ENCODE data around the gene MDP1. TPM values are rescaled to one million over a fixed set of nuclear protein-coding genes. Genes with fewer than 3 reads are reported as not detected.
"Not testable (repeated sequence)": the region's sequence is repeated elsewhere in the genome, so short reads cannot be mapped to it uniquely, and the experiment has no call there.

The MDP1 gene
- total RNA-seq, 1 donor from 2014 or later = 58.8 TPM

DNA sequence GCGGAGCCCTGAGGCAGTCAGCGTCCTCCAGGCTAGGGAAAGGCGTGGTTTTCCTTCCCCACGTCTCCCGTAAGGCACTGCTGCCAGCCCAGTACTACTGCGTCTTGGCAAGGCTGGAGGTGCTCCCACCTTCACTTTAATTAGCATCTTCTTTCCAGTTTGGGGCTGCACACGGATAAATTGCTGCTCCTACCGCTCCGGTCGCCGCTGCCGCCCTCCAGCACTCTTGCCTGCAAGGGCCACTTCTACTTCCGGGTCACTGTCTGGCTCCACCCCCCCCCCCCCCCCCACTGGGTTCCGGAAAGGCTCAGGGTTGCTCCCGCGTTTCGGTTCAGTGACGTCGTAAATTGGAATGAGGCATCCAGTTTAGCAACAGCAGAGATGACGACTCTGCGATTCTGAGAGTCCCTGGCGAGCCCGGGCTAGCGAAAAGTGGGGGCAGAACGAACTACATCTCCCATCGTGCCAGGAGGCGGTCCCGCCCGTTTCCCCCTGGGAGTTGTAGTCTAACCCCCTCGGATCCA is 16.3 kb upstream of the MDP1 start, which contains the start of gene NEDD8:
Gene NEDD8 (minus strand): TSS at position 247 of the 524 bp plus-strand sequence. CDS start 100 bp downstream, at position 147.
- intact Hi-C loops (cut with DNase I) = loop anchor here (1.0 to 5.0 kb wide), 5 partner anchors 10 to 85 kb away; partner anchors contain the start of genes MDP1, PSME2, RABGGTA and RNF31
- peak; percentile 87 to 97 for DNase-seq (ENCODE audit: low spot score in 2 of 2)
- TF ChIP-seq, protein P1, sequence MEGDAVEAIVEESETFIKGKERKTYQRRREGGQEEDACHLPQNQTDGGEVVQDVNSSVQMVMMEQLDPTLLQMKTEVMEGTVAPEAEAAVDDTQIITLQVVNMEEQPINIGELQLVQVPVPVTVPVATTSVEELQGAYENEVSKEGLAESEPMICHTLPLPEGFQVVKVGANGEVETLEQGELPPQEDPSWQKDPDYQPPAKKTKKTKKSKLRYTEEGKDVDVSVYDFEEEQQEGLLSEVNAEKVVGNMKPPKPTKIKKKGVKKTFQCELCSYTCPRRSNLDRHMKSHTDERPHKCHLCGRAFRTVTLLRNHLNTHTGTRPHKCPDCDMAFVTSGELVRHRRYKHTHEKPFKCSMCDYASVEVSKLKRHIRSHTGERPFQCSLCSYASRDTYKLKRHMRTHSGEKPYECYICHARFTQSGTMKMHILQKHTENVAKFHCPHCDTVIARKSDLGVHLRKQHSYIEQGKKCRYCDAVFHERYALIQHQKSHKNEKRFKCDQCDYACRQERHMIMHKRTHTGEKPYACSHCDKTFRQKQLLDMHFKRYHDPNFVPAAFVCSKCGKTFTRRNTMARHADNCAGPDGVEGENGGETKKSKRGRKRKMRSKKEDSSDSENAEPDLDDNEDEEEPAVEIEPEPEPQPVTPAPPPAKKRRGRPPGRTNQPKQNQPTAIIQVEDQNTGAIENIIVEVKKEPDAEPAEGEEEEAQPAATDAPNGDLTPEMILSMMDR (IDR thresholded peaks at IDR 0.05) = no peak

DNA sequence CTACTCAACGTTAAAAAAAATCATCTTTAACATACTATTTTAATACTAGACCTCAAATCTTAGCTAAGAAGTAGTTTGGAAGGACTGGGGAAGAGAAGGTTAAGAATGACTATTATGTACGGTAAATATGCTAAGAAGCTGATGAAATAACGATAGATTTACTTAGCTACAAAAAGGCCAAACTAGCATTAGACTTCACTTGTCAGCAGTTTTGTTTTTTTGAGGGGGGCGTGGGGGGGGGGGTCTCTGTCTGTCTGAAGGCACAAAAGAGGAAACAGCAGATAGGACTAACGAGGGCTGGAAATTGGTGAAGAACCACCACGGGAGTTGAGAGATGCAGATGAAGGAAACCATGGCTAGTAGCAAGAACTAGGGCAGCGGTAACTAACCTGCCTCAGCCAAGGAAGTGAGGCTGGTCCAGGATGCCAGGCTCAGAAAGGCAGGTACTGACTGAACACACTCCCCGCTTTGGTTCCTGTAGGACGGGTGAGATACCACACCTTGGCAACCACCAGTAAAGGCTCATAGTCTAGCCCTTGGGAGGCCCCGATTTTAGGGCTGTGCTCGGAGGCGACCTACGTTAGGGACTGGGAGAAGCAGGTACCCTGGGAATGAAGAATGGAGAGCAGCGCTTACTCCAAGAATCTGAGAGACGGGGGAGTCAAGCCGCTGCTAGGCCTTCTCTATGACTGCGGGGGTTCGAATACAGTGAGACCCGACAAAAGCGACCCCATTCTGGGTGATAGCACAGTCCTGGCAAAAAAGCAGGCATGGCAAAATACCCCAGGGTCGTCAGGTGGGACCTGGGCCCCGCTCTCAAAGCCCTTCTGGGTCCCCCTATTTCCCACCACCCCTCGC is 15.6 kb upstream of the MDP1 start:
- H3K27me3 ChIP-seq = no peaks in the 10 kb centered on the region
- intact Hi-C loops (cut with DNase I) = loop anchor here (1.0 to 5.0 kb wide), 5 partner anchors 11 to 84 kb away; partner anchors contain the start of genes MDP1, PSME2, RABGGTA and RNF31
- H3K36me3 ChIP-seq = peaks cover 5 to 34% of the 10 kb centered on the region in 2 donors
- peak overlapping the region; percentile 85 to 90 for H3K4me3 ChIP-seq
- TF ChIP-seq, protein P1 (IDR thresholded peaks at IDR 0.05) = no peak
- no peak for DNase-seq (ENCODE audit: low spot score in 2 of 2)
- no peaks in the 10 kb centered on the region for H3K9me3 ChIP-seq
- H3K27ac ChIP-seq = peak overlapping the region; percentile 86 to 89
- peaks cover 10 to 20% of the 10 kb centered on the region in 2 donors for H3K4me1 ChIP-seq

More for the DNA sequence above, 16.3 kb upstream of the MDP1 start, which contains the start of gene NEDD8:
- Histone ChIP-seq H3K36me3 (peaks cover 11 to 40% of the 10 kb centered on the region in 2 donors), H3K27ac (peak within 1 kb of the TSS; percentile 86 to 89), H3K9me3 (no peaks in the 10 kb centered on the region), H3K4me3 (peak within 1 kb of the TSS; percentile 85 to 90), H3K27me3 (no peaks in the 10 kb centered on the region), H3K4me1 (peaks cover 10 to 20% of the 10 kb centered on the region in 2 donors)

GRCh38 chr14:24228902-24229301 is 13.0 kb upstream of the MDP1 start:
- Histone ChIP-seq H3K4me3 (no peak overlapping the region), H3K9me3 (no peaks in the 10 kb centered on the region), H3K27ac (no peak overlapping the region), H3K27me3 (no peaks in the 10 kb centered on the region), H3K36me3 (peaks cover 2 to 15% of the 10 kb centered on the region in 2 donors), H3K4me1 (peaks cover 10 to 16% of the 10 kb centered on the region in 2 donors)
- TF ChIP-seq, protein P1 (IDR thresholded peaks at IDR 0.05) = no peak
- intact Hi-C loops (cut with DNase I) = no loop called here
- DNase-seq (ENCODE audit: low spot score in 2 of 2) = peak in 1 of 2 donors; percentile 21

GRCh38 chr14:24226473-24226872 is 10.6 kb upstream of the MDP1 start:
- TF ChIP-seq, protein P1 (IDR thresholded peaks at IDR 0.05) = no peak
- no peaks in the 10 kb centered on the region for H3K9me3 ChIP-seq
- H3K4me1 ChIP-seq = peaks cover 2 to 8% of the 10 kb centered on the region in 2 donors
- peaks cover 2 to 15% of the 10 kb centered on the region in 2 donors for H3K36me3 ChIP-seq
- intact Hi-C loops (cut with DNase I) = no loop called here
- no peak overlapping the region for H3K27ac ChIP-seq
- H3K4me3 ChIP-seq = no peak overlapping the region
- no peaks in the 10 kb centered on the region for H3K27me3 ChIP-seq
- DNase-seq (ENCODE audit: low spot score in 2 of 2) = no peak

- H3K4me1 ChIP-seq = no peaks in the 10 kb centered on the region
- no peaks in the 10 kb centered on the region for H3K9me3 ChIP-seq
- H3K27ac ChIP-seq = no peak overlapping the region
- no peaks in the 10 kb centered on the region for H3K27me3 ChIP-seq
- intact Hi-C loops (cut with DNase I) = no loop called here
- peaks cover 2 to 15% of the 10 kb centered on the region in 2 donors for H3K36me3 ChIP-seq
- TF ChIP-seq, protein P1 (IDR thresholded peaks at IDR 0.05) = no peak
- peak in 1 of 2 donors; percentile 41 for DNase-seq (ENCODE audit: low spot score in 2 of 2)
- H3K4me3 ChIP-seq = no peak overlapping the region
These were observed 8.8 kb upstream of the MDP1 start for GRCh38 chr14:24224618-24225071.

DNA sequence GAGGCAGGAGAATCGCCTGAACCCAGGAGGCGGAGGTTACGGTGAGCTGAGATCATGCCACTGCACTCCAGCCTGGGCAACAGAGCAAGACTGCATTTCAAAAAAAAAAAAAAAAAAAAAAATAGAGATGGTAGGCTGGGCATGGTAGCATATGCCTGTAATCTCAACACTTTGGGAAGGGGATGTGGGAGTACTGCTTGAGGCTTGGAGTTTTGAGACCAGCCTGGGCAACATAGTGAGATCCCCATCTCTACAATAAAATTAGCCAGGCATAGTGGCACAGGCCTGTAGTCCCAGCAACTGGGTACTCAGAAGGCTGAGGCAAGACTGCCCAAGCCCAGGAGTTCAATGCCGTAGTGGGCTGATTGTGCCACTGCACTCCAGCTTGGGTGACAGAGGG is 7.1 kb upstream of the MDP1 start:
- H3K4me3 ChIP-seq; H3K4me1 ChIP-seq; H3K27me3 ChIP-seq; intact Hi-C loops (cut with DNase I); H3K9me3 ChIP-seq; H3K36me3 ChIP-seq; H3K27ac ChIP-seq: not testable (repeated sequence)
- DNase-seq (ENCODE audit: low spot score in 2 of 2) = peak in 1 of 2 donors; percentile 24

Measured in ascending aorta (tissue), 2 donors.